Endothelial cell of umbilical vein (primary cell): ENCODE results near the gene SIGLEC8.

Experiments
- EZH2 ChIP-seq: IDR thresholded peaks from 2 replicates; pipeline ENCODE4 v1.6.1; 2012; ENCODE audit warnings: borderline replicate concordance, low read depth, mild to moderate bottlenecking, moderate library complexity, low read length, inconsistent platforms; ENCODE audit not compliant: severe bottlenecking
- FOS ChIP-seq: IDR thresholded peaks from 2 replicates; pipeline ENCODE4 v1.6.1; 2011; ENCODE audit warnings: mild to moderate bottlenecking, low read length, moderate library complexity, borderline replicate concordance; ENCODE audit not compliant: insufficient read depth
- GATA2 ChIP-seq: IDR thresholded peaks from 2 replicates; pipeline ENCODE4 v1.7.0; 2011; ENCODE audit warnings: low read depth, mild to moderate bottlenecking, moderate library complexity, mixed read lengths, low read length; ENCODE audit not compliant: insufficient read length, insufficient read depth
- JUN ChIP-seq: IDR thresholded peaks from 2 replicates; pipeline ENCODE4 v1.6.1; 2011; ENCODE audit warnings: borderline replicate concordance, low read depth; ENCODE audit not compliant: insufficient read length, insufficient read depth
- MYC ChIP-seq: IDR thresholded peaks from one replicate; pipeline ENCODE4 v1.6.1; 2011; ENCODE audit warnings: mild to moderate bottlenecking, low read depth, low read length
- POLR2A ChIP-seq: IDR thresholded peaks from 2 replicates; pipeline ENCODE4 v1.6.1; 2012; ENCODE audit warnings: low read depth, mild to moderate bottlenecking, control low read depth, low read length
- POLR2AphosphoS5 ChIP-seq: IDR thresholded peaks from 2 replicates; pipeline ENCODE4 v1.6.1; 2012; ENCODE audit warnings: low read depth, mild to moderate bottlenecking, control low read depth, low read length, moderate library complexity; ENCODE audit not compliant: insufficient read depth
- TF ChIP-seq, protein P1 (sequence below), 2 donors: IDR thresholded peaks; 1 replicate in 1 of 2; 2 replicates in 1 of 2; pipeline ENCODE4 v1.5.1; 2011; ENCODE audit warnings: low read length in 2 of 2, mild to moderate bottlenecking in 2 of 2, moderate library complexity in 2 of 2, control low read depth in 1 of 2, inconsistent platforms in 1 of 2, low read depth in 1 of 2; ENCODE audit not compliant: insufficient read depth in 1 of 2; ENCODE audit errors: extremely low read depth in 1 of 2
- TF ChIP-seq, protein P2 (sequence below): IDR thresholded peaks from 2 replicates; pipeline ENCODE4 v1.6.1; 2011; ENCODE audit not compliant: insufficient read depth, insufficient read length

DNA sequence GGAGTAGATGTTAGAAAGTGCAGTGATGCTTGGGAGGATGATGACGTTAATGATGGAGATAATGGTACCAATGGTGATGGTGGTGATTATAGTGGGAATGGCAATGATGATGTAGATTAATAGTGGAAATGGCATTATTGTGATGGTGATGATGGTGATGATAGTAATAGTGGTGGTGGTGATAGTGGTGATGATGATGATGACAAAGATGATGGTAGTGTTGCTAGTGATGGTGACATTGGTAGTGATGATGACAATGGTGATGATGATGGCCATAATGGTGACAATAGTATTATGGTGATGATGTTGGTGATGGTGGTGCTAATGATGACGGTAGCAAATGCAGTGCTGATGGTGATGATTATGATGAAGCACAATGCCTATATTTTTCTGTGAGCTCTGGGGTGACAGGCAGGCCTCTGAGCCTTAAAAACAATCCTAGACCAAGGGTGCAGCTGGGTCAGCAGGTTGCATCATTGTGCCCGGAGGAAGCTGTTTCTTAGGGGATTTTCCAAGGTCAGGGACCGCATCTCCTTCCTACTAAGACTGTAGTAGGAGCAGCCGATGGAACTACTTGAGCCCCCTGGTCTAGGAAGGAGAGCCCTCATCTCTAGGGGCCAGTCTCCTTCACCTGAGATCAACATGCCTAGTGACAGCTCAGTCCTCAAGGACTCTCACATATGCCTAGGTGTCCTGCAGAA, 27.9 kb upstream of the SIGLEC8 start:
- TF ChIP-seq, protein P1, sequence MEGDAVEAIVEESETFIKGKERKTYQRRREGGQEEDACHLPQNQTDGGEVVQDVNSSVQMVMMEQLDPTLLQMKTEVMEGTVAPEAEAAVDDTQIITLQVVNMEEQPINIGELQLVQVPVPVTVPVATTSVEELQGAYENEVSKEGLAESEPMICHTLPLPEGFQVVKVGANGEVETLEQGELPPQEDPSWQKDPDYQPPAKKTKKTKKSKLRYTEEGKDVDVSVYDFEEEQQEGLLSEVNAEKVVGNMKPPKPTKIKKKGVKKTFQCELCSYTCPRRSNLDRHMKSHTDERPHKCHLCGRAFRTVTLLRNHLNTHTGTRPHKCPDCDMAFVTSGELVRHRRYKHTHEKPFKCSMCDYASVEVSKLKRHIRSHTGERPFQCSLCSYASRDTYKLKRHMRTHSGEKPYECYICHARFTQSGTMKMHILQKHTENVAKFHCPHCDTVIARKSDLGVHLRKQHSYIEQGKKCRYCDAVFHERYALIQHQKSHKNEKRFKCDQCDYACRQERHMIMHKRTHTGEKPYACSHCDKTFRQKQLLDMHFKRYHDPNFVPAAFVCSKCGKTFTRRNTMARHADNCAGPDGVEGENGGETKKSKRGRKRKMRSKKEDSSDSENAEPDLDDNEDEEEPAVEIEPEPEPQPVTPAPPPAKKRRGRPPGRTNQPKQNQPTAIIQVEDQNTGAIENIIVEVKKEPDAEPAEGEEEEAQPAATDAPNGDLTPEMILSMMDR (IDR thresholded peaks at IDR 0.05; ENCODE audit: extremely low read depth in 1 of 2, insufficient read depth in 1 of 2, low read depth in 1 of 2, low read length in 2 of 2) = no peak
- TF ChIP-seq EZH2 (no peak), POLR2A (no peak), POLR2AphosphoS5 (no peak), MYC (no peak), JUN (no peak), GATA2 (no peak), FOS (no peak)
- TF ChIP-seq, protein P2, sequence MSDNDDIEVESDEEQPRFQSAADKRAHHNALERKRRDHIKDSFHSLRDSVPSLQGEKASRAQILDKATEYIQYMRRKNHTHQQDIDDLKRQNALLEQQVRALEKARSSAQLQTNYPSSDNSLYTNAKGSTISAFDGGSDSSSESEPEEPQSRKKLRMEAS = no peak
